Measurements from ENCODE around the gene ISLR.

- TF ChIP-seq POLR2A (IDR thresholded peaks at IDR 0.05; ENCODE audit: low read depth, low read length) (no peak), POLR2AphosphoS5 (IDR thresholded peaks at IDR 0.05; ENCODE audit: low read depth, low read length) (no peak)
These were observed 670 bp upstream of the ISLR start for GRCh38 chr15:74172701-74173379.
